B cell (primary cell): ENCODE data around the gene PLEKHS1. TPM values are rescaled to one million over a fixed set of nuclear protein-coding genes. Genes with fewer than 3 reads are reported as not detected.
"Not testable (repeated sequence)": the region's sequence is repeated elsewhere in the genome, so short reads cannot be mapped to it uniquely, and the experiment has no call there.

ENCODE experiments used
- ATAC-seq: fragments of 200-7000 bp; cut with Tn5 transposase; one replicate; pipeline ENCODE4 v1.10.0; 2021; ENCODE audit warnings: low read depth, mild to moderate bottlenecking, moderate number of reproducible peaks, moderate library complexity
- CTCF ChIA-PET: fragments of 350-600 bp; sonication (Branson Sonifier 250); formaldehyde crosslinking; loops from one replicate; lab custom pipeline; 2021; ENCODE audit warnings: antibody characterized with exemption, inconsistent platforms; lab: Charles Lee
- POLR2A ChIA-PET: fragments of 350-600 bp; sonication (Branson Sonifier 250); formaldehyde crosslinking; loops from one replicate; lab custom pipeline; 2021; ENCODE audit warnings: antibody characterized with exemption; lab: Charles Lee
- DNase-seq: peaks from one replicate; pipeline ENCODE4 v3.0.0; 2013
- H2AFZ ChIP-seq: 2 replicates; pipeline ENCODE4 v1.6.1; 2012; ENCODE audit warnings: mild to moderate bottlenecking, low read depth, low read length; ENCODE audit not compliant: insufficient read depth, poor library complexity, severe bottlenecking
- H3K27ac ChIP-seq, 2 donors: 1 replicate in 1 of 2; 2 replicates in 1 of 2; pipeline ENCODE4 v1.5.1; 2012 to 2013; ENCODE audit warnings: low read length in 2 of 2, mild to moderate bottlenecking in 2 of 2, moderate library complexity in 1 of 2
- H3K27me3 ChIP-seq, 4 experiments: fragments of 200-600 bp in 1 of 4; sonication (generic) in 1 of 4; replicated peaks in 1 of 4; 1 replicate in 2 of 4; 2 replicates in 2 of 4; pipeline versions ENCODE4 v1.6.1 to v1.7.0; 2013 to 2016; ENCODE audit warnings: low read length in 3 of 4, mild to moderate bottlenecking in 2 of 4, mixed read lengths in 1 of 4, moderate library complexity in 1 of 4; ENCODE audit not compliant: insufficient read depth in 4 of 4, control insufficient read depth in 3 of 4; ENCODE audit errors: control extremely low read depth in 1 of 4
- H3K36me3 ChIP-seq, 2 experiments: replicated peaks in 1 of 2; 1 replicate in 1 of 2; 2 replicates in 1 of 2; pipeline versions ENCODE4 v1.6.1 to v1.7.1; 2013; ENCODE audit warnings: low read length in 1 of 2; ENCODE audit not compliant: insufficient read depth in 2 of 2, control insufficient read depth in 1 of 2; ENCODE audit errors: control extremely low read depth in 1 of 2, extremely low read depth in 1 of 2
- H3K4me1 ChIP-seq, 2 donors: fragments of 200-600 bp in 1 of 2; sonication (generic) in 1 of 2; 1 replicate in 1 of 2; 2 replicates in 1 of 2; pipeline versions ENCODE4 v1.5.1 to v1.6.1; 2013 to 2017; ENCODE audit warnings: low read length in 2 of 2; ENCODE audit not compliant: control insufficient read depth in 2 of 2, insufficient read depth in 2 of 2
- H3K4me2 ChIP-seq: replicated peaks from 2 replicates; pipeline ENCODE3; 2012; ENCODE audit warnings: mild to moderate bottlenecking, low read depth, low read length; ENCODE audit not compliant: poor library complexity, severe bottlenecking
- H3K4me3 ChIP-seq, 5 experiments: fragments of 200-600 bp in 1 of 5; sonication (generic) in 1 of 5; 1 replicate in 3 of 5; 2 replicates in 2 of 5; pipeline versions ENCODE4 v1.5.1 to v1.7.0; 2011 to 2016; ENCODE audit warnings: low read length in 4 of 5, mild to moderate bottlenecking in 4 of 5, low read depth in 2 of 5, control low read depth in 1 of 5, moderate library complexity in 1 of 5; ENCODE audit not compliant: insufficient read depth in 1 of 5; ENCODE audit errors: control extremely low read depth in 1 of 5, extremely low read depth in 1 of 5
- H3K79me2 ChIP-seq: fragments of 200-600 bp; sonication (generic); one replicate; pipeline ENCODE4 v1.6.0; 2016; ENCODE audit warnings: low read length; ENCODE audit not compliant: control insufficient read depth, insufficient read depth
- H3K9ac ChIP-seq: fragments of 200-600 bp; sonication (generic); 2 replicates; pipeline ENCODE4 v1.6.1; 2017; ENCODE audit warnings: mild to moderate bottlenecking, low read length, moderate library complexity
- H3K9me3 ChIP-seq, 3 donors: one replicate each; pipeline versions ENCODE4 v1.6.1 to v1.7.1; 2013; ENCODE audit warnings: low read length in 2 of 3; ENCODE audit not compliant: control insufficient read depth in 2 of 3, insufficient read depth in 1 of 3; ENCODE audit errors: control extremely low read depth in 1 of 3
- H4K20me1 ChIP-seq: 2 replicates; pipeline ENCODE4 v1.6.0; 2012; ENCODE audit warnings: mild to moderate bottlenecking, low read length; ENCODE audit not compliant: insufficient read depth, control insufficient read depth, poor library complexity, severe bottlenecking
- H3K27ac Mint-ChIP-seq: one replicate; pipeline ENCODE4 v1.8.0; 2021; ENCODE audit warnings: mixed read lengths
- H3K27me3 Mint-ChIP-seq: one replicate; pipeline ENCODE4 v1.8.0; 2021; ENCODE audit warnings: mixed read lengths
- H3K4me1 Mint-ChIP-seq: one replicate; pipeline ENCODE4 v1.8.0; 2021; ENCODE audit warnings: mixed read lengths
- H3K4me3 Mint-ChIP-seq: one replicate; pipeline ENCODE4 v1.8.0; 2021; ENCODE audit warnings: mixed read lengths
- H3K9me3 Mint-ChIP-seq: one replicate; pipeline ENCODE4 v1.8.0; 2022; ENCODE audit warnings: mixed read lengths; ENCODE audit not compliant: insufficient read depth
- CTCF ChIP-seq: fragments of 200-600 bp; IDR thresholded peaks from one replicate; pipeline ENCODE4 v1.8.0; 2022; ENCODE audit warnings: antibody characterized with exemption, mild to moderate bottlenecking
- EZH2 ChIP-seq: IDR thresholded peaks from 2 replicates; pipeline ENCODE4 v1.6.1; 2012; ENCODE audit warnings: borderline replicate concordance, low read depth, mild to moderate bottlenecking, moderate library complexity, low read length; ENCODE audit not compliant: insufficient read depth, poor library complexity, severe bottlenecking
- WGBS: methylation state at CpG from one replicate; pipeline ENCODE4 v1.1.5; 2013; ENCODE audit warnings: missing lambda C conversion rate; ENCODE audit not compliant: insufficient coverage; 5-methylcytosine and 5-hydroxymethylcytosine counted together
- intact Hi-C: fragments of 100-400 bp; cut with micrococcal nuclease; formaldehyde crosslinking; loops from one replicate; pipeline ENCODE4 v1.10.0; 2022
- polyA plus RNA-seq: library from polyadenylated mRNA; depleted of rRNA; stranded (reverse); fragments of >200 nt; gene quantifications from 2 replicates; pipeline ENCODE4 v1.2.3, GENCODE V29; 2012
- small RNA-seq: library from RNA; depleted of rRNA; stranded (forward); fragments of <200 nt; gene quantifications from one replicate; pipeline ENCODE3, GENCODE V24; 2012; ENCODE audit warnings: low replicate concordance, low read depth; ENCODE audit not compliant: insufficient read length
- total RNA-seq, 2 donors: library from RNA; stranded (reverse); fragments of 120-200 nt in 1 of 2; gene quantifications; 1 replicate in 1 of 2; 2 replicates in 1 of 2; pipeline versions ENCODE4 v1.2.3 to v1.2.4, GENCODE V29; 2013 to 2022

PLEKHS1 gene
- total and polyA plus RNA-seq, 2 donors (not counting 1 experiment from before 2014, with no cell fraction given): 0.09 TPM; not detected in 1

GRCh38 chr10:113825791-113826190, 74.3 kb downstream of the PLEKHS1 start:
- TF ChIP-seq EZH2: no peak
- TF ChIP-seq CTCF: no peak
- no peaks in the 10 kb centered on the region for H3K27me3 ChIP-seq
- CTCF ChIA-PET: no interaction called here

GRCh38 chr10:113828567-113828966, 77.1 kb downstream of the PLEKHS1 start:
- DNase-seq: peak; percentile 15
- H3K9ac ChIP-seq, H3K79me2 ChIP-seq, H3K9me3 Mint-ChIP-seq, H3K4me3 ChIP-seq, POLR2A ChIA-PET, H4K20me1 ChIP-seq, H3K27ac Mint-ChIP-seq, CTCF ChIA-PET, H3K27me3 Mint-ChIP-seq, H3K4me3 Mint-ChIP-seq, H3K4me1 Mint-ChIP-seq, H3K4me1 ChIP-seq, H3K27me3 ChIP-seq, H3K4me2 ChIP-seq, intact Hi-C loops, H3K36me3 ChIP-seq, H2AFZ ChIP-seq, ATAC-seq: not testable (repeated sequence)
- 41% methylated on average over 8 of the region's 10 CpGs for WGBS
- H3K9me3 ChIP-seq: peaks cover 0 to 14% (median 8%) of the 10 kb centered on the region in 3 donors
- H3K27ac ChIP-seq: peak overlapping the region in 1 of 2 donors; percentile 50

More at GRCh38 chr10:113825791-113826190, 74.3 kb downstream of the PLEKHS1 start:
- intact Hi-C loops: no loop called here
- Mint-ChIP-seq H3K4me3 (no peak overlapping the region), H3K27ac (no peak overlapping the region), H3K4me1 (peaks cover 3% of the 10 kb centered on the region), H3K9me3 (peaks cover 2% of the 10 kb centered on the region), H3K27me3 (peaks cover 7% of the 10 kb centered on the region)
- no peaks in the 10 kb centered on the region for H3K79me2 ChIP-seq
- H3K27ac ChIP-seq: no peak overlapping the region
- no peak overlapping the region for H3K4me2 ChIP-seq
- H2AFZ ChIP-seq: no peak overlapping the region
- H3K9me3 ChIP-seq: peaks cover 0 to 14% (median 8%) of the 10 kb centered on the region in 3 donors
- ATAC-seq (no peak), DNase-seq (no peak)
- H3K4me1 ChIP-seq: no peaks in the 10 kb centered on the region
- H3K9ac ChIP-seq: no peak overlapping the region
- POLR2A ChIA-PET: no interaction called here
- no peak overlapping the region for H3K4me3 ChIP-seq
- no CpG with 5 or more reads among the region's 2 CpGs for WGBS
- no peaks in the 10 kb centered on the region for H3K36me3 ChIP-seq
- no peaks in the 10 kb centered on the region for H4K20me1 ChIP-seq

Small RNAs within 50 kb of the gene (small RNA-seq; reads per million reads assigned to genes)
- not detected for gene RF00560

Other genes starting within 250 kb of the PLEKHS1 start
- 0.10 TPM in 1 of 2 replicates, not detected in the other for gene HABP2, start 198.6 kb upstream of the PLEKHS1 start, total RNA-seq
- not detected in 2 replicates for gene HABP2, start 198.6 kb upstream of the PLEKHS1 start, polyA plus RNA-seq
- gene NRAP, start 87.6 kb upstream of the PLEKHS1 start, total RNA-seq: not detected in 2 replicates
- gene NRAP, start 87.6 kb upstream of the PLEKHS1 start, polyA plus RNA-seq: not detected in 2 replicates
- 23.9 and 28.7 TPM in 2 replicates for gene CASP7, start 71.8 kb upstream of the PLEKHS1 start, total RNA-seq
- gene CASP7, start 71.8 kb upstream of the PLEKHS1 start, polyA plus RNA-seq: 5.7 and 11.7 TPM in 2 replicates
- 1.9 and 2.4 TPM in 2 replicates for gene DCLRE1A, start 102.4 kb downstream of the PLEKHS1 start, total RNA-seq
- 1.4 and 1.6 TPM in 2 replicates for gene DCLRE1A, start 102.4 kb downstream of the PLEKHS1 start, polyA plus RNA-seq
- gene NHLRC2, start 103.0 kb downstream of the PLEKHS1 start, total RNA-seq: 54.1 and 59.8 TPM in 2 replicates
- 5.7 and 5.9 TPM in 2 replicates for gene NHLRC2, start 103.0 kb downstream of the PLEKHS1 start, polyA plus RNA-seq